ENCODE measurements around the gene CAPN3.

The CAPN3 gene

GRCh38 chr15:42411884-42412283 lies 52.6 kb downstream of the CAPN3 start:
- TF ChIP-seq CTCF (IDR thresholded peaks at IDR 0.05; ENCODE audit: insufficient read depth, low read depth, low read length, missing control alignments), result no peak
- DNase-seq (ENCODE audit: low read depth), result no peak
- no peak overlapping the region for H3K4me3 ChIP-seq (ENCODE audit: low read length)

GRCh38 chr15:42413920-42414319 lies 54.6 kb downstream of the CAPN3 start:
- TF ChIP-seq CTCF (IDR thresholded peaks at IDR 0.05; ENCODE audit: insufficient read depth, low read depth, low read length, missing control alignments), result no peak
- H3K4me3 ChIP-seq (ENCODE audit: low read length), result no peak overlapping the region
- no peak for DNase-seq (ENCODE audit: low read depth)

- DNase-seq (ENCODE audit: low read depth), result no peak
- H3K4me3 ChIP-seq (ENCODE audit: low read length), result no peak overlapping the region
- TF ChIP-seq CTCF (IDR thresholded peaks at IDR 0.05; ENCODE audit: insufficient read depth, low read depth, low read length, missing control alignments), result no peak
Observed at GRCh38 chr15:42419369-42419768, 60.1 kb downstream of the CAPN3 start.

- TF ChIP-seq CTCF (IDR thresholded peaks at IDR 0.05; ENCODE audit: insufficient read depth, low read depth, low read length, missing control alignments), result no peak
- DNase-seq (ENCODE audit: low read depth), result no peak
- no peak overlapping the region for H3K4me3 ChIP-seq (ENCODE audit: low read length)
Observed at GRCh38 chr15:42421376-42421775, 62.1 kb downstream of the CAPN3 start.

GRCh38 chr15:42427429-42428223 lies 68.3 kb downstream of the CAPN3 start:
- DNase-seq (ENCODE audit: low read depth), result no peak
- H3K4me3 ChIP-seq (ENCODE audit: low read length), result no peak overlapping the region
- TF ChIP-seq CTCF (IDR thresholded peaks at IDR 0.05; ENCODE audit: insufficient read depth, low read depth, low read length, missing control alignments), result no peak

- DNase-seq (ENCODE audit: low read depth), result peak; percentile 4
- TF ChIP-seq CTCF (IDR thresholded peaks at IDR 0.05; ENCODE audit: insufficient read depth, low read depth, low read length, missing control alignments), result no peak
- H3K4me3 ChIP-seq (ENCODE audit: low read length), result no peak overlapping the region
Observed at GRCh38 chr15:42444415-42445063, 85.2 kb downstream of the CAPN3 start.

Measured in epithelial cell of esophagus (primary cell).